Heart left ventricle (tissue), 16 donors: Measurements from ENCODE around the gene CRHR1. TPM values are rescaled to one million over a fixed set of nuclear protein-coding genes. Genes with fewer than 3 reads are reported as not detected.

ENCODE experiments used
- ATAC-seq, 4 donors: fragments of 200-7000 bp; cut with Tn5 transposase; one replicate each; pipeline ENCODE4 v1.9.1; 2020 to 2022; ENCODE audit warnings: moderate library complexity in 4 of 4, mild to moderate bottlenecking in 3 of 4, moderate number of reproducible peaks in 1 of 4
- DNase-seq, 5 donors: peaks; one replicate each; pipeline ENCODE4 v3.0.0-alpha.2; 2020
- H3K27ac ChIP-seq, 12 donors: fragments of 200-600 bp; sonication (generic) in 4 of 12; one replicate each; pipeline versions ENCODE4 v1.5.0 to v1.8.0; 2016 to 2022; ENCODE audit warnings: mild to moderate bottlenecking in 2 of 12
- H3K27me3 ChIP-seq, 9 donors: fragments of 200-600 bp; sonication (generic) in 2 of 9; one replicate each; pipeline versions ENCODE4 v1.5.1 to v1.8.0; 2016 to 2022; ENCODE audit warnings: mild to moderate bottlenecking in 3 of 9
- H3K36me3 ChIP-seq, 9 donors: fragments of 200-600 bp; sonication (generic) in 2 of 9; one replicate each; pipeline versions ENCODE4 v1.5.0 to v1.8.0; 2018 to 2022; ENCODE audit warnings: mild to moderate bottlenecking in 2 of 9
- H3K4me1 ChIP-seq, 12 donors: fragments of 200-600 bp; sonication (generic) in 4 of 12; one replicate each; pipeline versions ENCODE4 v1.5.0 to v1.8.0; 2016 to 2022; ENCODE audit warnings: mild to moderate bottlenecking in 3 of 12
- H3K4me3 ChIP-seq, 12 donors: fragments of 200-600 bp; sonication (generic) in 4 of 12; one replicate each; pipeline versions ENCODE4 v1.5.0 to v1.8.0; 2017 to 2022; ENCODE audit warnings: mild to moderate bottlenecking in 9 of 12, moderate library complexity in 4 of 12
- H3K9me3 ChIP-seq, 12 donors: fragments of 200-600 bp; sonication (generic) in 4 of 12; one replicate each; pipeline versions ENCODE4 v1.5.0 to v1.8.0; 2016 to 2022; ENCODE audit warnings: mild to moderate bottlenecking in 1 of 12
- POLR2A ChIP-seq, 2 donors: fragments of 450-650 bp; IDR thresholded peaks; one replicate each; pipeline ENCODE4 v1.6.1; 2017; ENCODE audit warnings: antibody characterized with exemption in 2 of 2, mild to moderate bottlenecking in 2 of 2, moderate library complexity in 2 of 2
- whole genome bisulfite sequencing, 4 donors: extraction: QIAGEN DNeasy Blood & Tissue Kit in 2 of 4; methylation state at CpG; one replicate each; pipeline versions ENCODE4 v1.1.5 to v1.1.7; 2013 to 2018; 5-methylcytosine and 5-hydroxymethylcytosine counted together
- intact Hi-C, 10 donors: fragments of 100-400 bp; cut with DNase I; formaldehyde crosslinking; loops; one replicate each; pipeline versions ENCODE4 v1.11.1 to v1.14.2; 2022
- polyA plus RNA-seq, 2 donors: library from polyadenylated mRNA; stranded (reverse); fragments of 200-250 nt; gene quantifications; one replicate each; pipeline ENCODE4 v1.2.3, GENCODE V29; 2013
- total RNA-seq, 9 donors: library from RNA; depleted of rRNA in 2 of 9; stranded (reverse); fragments of >200 nt in 2 of 9; fragmentation: NEBNext Ultra II Directional in 3 of 9; extraction: Animal tissue kit (Norgen Biotek cat#: 25700) in 3 of 9; gene quantifications; one replicate each; pipeline versions ENCODE4 v1.1.0 to v1.2.4, GENCODE V29; 2016 to 2023
- TF ChIP-seq, protein P1 (sequence below), 12 donors: fragments of 200-600 bp; sonication (generic) in 4 of 12; IDR thresholded peaks; one replicate each; pipeline versions ENCODE4 v1.5.0 to v1.8.0; 2018 to 2022; ENCODE audit warnings: antibody characterized with exemption in 12 of 12, mild to moderate bottlenecking in 5 of 12
- donor health status: ischemic (EF 13 %, LVEDD 7.1; RV severe dilation, severe dysfunction).
- donor health status: healthy with polysubstance abuse.
- donor health status: DM: no; HTN: yes; CAD: no.
- donor health status: DM: no; HTN: no; CAD: no.
- donor health status: ischemic (EF 25% LVEDD 6.9; RV normal size, moderate dysfunction).
- donor health status: ischemic (EF 25% LVEDD 5.7; RV mildly dilated, moderate dysfunction).
- donor health status: healthy.
- donor health status: DM: yes; HTN: yes; CAD: no.
- donor health status: ischemic (EF 35%, LVEDD 5.7; RV mildly dilated, moderate dysfunction).
- donor health status: nonischemic (EF 11% LVEDD 7.7; RV severe dilation, severe dysfunction).
- donor health status: DM: yes; HTN: yes; CAD: no.
- donor health status: PGD.
- donor health status: ischemic (EF 29% LVEDD 5.4; RV normal size, mild dysfunction).
- donor health status: nonischemic (EF 23%, LVEDD 6.1; RV moderate dilation, normal function).

The CRHR1 gene
- total and polyA plus RNA-seq, 11 donors, result 0.52 TPM; not detected in 10

DNA sequence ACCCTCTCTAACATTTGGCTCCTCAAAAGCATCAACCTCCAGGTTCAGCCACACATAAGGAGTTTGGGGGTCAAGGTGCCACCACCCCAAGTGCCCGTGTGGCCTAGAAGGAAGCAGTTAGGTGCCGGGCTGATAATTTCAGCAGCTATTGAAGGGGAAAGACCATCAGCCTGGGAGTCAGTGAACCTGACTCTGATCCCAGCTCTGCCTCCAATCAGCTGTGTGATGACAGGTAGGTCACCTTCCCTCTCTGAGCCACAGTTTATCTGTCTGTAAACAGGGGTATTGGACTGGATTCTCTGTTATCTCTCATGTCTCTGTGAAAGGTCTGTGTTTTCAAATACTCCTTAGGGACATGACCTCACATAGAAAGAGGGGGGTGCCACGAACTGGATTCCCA lies 3.9 kb downstream of the CRHR1 start:
- ATAC-seq, result no peak
- Histone ChIP-seq H3K9me3 (no peaks in the 10 kb centered on the region), H3K36me3 (no peaks in the 10 kb centered on the region), H3K4me3 (no peak overlapping the region), H3K27me3 (peaks cover 13 to 96% (median 48%) of the 10 kb centered on the region in 9 donors), H3K4me1 (peaks cover 6 to 27% (median 19%) of the 10 kb centered on the region in 12 donors), H3K27ac (no peak overlapping the region)
- no peak for DNase-seq
- intact Hi-C loops, result no loop called here
- 54 to 68% (median 61%) methylated on average over 3 of the region's 3 CpGs for WGBS, 4 donors
- TF ChIP-seq POLR2A (IDR thresholded peaks at IDR 0.05), result no peak
- TF ChIP-seq, protein P1, sequence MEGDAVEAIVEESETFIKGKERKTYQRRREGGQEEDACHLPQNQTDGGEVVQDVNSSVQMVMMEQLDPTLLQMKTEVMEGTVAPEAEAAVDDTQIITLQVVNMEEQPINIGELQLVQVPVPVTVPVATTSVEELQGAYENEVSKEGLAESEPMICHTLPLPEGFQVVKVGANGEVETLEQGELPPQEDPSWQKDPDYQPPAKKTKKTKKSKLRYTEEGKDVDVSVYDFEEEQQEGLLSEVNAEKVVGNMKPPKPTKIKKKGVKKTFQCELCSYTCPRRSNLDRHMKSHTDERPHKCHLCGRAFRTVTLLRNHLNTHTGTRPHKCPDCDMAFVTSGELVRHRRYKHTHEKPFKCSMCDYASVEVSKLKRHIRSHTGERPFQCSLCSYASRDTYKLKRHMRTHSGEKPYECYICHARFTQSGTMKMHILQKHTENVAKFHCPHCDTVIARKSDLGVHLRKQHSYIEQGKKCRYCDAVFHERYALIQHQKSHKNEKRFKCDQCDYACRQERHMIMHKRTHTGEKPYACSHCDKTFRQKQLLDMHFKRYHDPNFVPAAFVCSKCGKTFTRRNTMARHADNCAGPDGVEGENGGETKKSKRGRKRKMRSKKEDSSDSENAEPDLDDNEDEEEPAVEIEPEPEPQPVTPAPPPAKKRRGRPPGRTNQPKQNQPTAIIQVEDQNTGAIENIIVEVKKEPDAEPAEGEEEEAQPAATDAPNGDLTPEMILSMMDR (IDR thresholded peaks at IDR 0.05), result no peak

DNA sequence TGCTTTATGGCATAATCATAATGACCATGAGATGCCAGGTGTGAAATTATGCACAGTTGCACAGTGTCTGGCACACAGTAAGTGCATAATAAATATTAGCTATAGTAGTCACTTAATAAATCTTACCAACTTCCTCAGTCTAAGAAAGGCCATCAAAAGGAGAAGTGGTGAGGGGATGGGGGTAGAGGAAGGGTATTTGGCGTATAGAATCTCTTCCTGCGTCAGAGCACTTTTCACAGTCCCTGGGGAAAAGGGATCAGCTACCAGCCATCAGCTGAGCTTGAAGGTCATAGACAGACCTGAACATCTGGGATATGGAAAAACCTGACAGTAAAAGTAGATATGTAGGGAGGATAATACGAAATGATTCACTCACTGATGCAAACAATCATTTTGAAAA lies 5.8 kb downstream of the CRHR1 start:
- H3K27me3 ChIP-seq, result peaks cover 5 to 97% (median 32%) of the 10 kb centered on the region in 9 donors
- H3K27ac ChIP-seq, result no peak overlapping the region
- TF ChIP-seq, protein P1 (IDR thresholded peaks at IDR 0.05), result no peak
- TF ChIP-seq POLR2A (IDR thresholded peaks at IDR 0.05), result no peak
- ATAC-seq (no peak), DNase-seq (no peak)
- no peaks in the 10 kb centered on the region for H3K9me3 ChIP-seq
- H3K4me1 ChIP-seq, result peaks cover 0 to 9% (median 6%) of the 10 kb centered on the region in 12 donors
- H3K36me3 ChIP-seq, result no peaks in the 10 kb centered on the region
- intact Hi-C loops, result no loop called here
- WGBS, 4 donors, result 44 to 65% (median 55%) methylated on average over 3 of the region's 3 CpGs
- H3K4me3 ChIP-seq, result no peak overlapping the region

DNA sequence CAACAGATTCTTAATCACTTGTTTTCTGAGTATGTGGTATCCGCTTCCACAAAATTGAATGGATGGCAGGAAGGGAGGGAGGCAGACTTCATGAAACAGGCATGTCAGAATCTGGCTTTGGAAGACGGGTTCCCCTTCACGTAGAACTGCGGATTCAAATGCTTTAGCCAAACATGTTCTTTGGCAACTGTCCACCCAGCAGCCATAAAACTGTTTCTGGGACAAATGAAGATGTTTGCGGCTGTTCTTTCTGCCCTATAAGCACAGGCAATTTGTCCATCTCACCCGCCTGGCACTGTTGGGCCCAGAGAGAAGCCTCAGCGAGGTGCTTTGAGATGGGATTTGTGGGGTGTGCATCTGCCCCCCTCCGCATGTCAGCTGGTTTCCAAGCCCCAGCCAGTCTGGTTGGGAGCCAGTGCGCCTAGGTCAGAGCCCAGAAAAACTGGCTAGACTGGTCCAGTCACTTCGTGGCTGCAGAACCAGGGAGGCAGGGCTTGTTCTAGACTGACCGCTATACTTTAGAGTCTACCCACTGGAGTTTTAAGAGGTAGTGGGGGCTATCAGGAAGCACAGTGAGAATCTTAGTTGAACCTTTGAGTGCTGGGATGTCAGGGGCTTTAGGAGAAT lies 6.3 kb downstream of the CRHR1 start:
- no peak for TF ChIP-seq POLR2A (IDR thresholded peaks at IDR 0.05)
- TF ChIP-seq, protein P1 (IDR thresholded peaks at IDR 0.05), result no peak
- WGBS, 4 donors, result 53 to 61% (median 60%) methylated on average over 10 to 11 of the region's 11 CpGs
- ATAC-seq, result no peak
- peaks cover 0 to 3% (median under 1%) of the 10 kb centered on the region in 12 donors for H3K4me1 ChIP-seq
- no peaks in the 10 kb centered on the region for H3K9me3 ChIP-seq
- H3K27ac ChIP-seq, result no peak overlapping the region
- no peak overlapping the region for H3K4me3 ChIP-seq
- DNase-seq, result no peak
- H3K27me3 ChIP-seq, result peaks cover 8 to 96% (median 31%) of the 10 kb centered on the region in 9 donors
- no peaks in the 10 kb centered on the region for H3K36me3 ChIP-seq
- intact Hi-C loops, result no loop called here

DNA sequence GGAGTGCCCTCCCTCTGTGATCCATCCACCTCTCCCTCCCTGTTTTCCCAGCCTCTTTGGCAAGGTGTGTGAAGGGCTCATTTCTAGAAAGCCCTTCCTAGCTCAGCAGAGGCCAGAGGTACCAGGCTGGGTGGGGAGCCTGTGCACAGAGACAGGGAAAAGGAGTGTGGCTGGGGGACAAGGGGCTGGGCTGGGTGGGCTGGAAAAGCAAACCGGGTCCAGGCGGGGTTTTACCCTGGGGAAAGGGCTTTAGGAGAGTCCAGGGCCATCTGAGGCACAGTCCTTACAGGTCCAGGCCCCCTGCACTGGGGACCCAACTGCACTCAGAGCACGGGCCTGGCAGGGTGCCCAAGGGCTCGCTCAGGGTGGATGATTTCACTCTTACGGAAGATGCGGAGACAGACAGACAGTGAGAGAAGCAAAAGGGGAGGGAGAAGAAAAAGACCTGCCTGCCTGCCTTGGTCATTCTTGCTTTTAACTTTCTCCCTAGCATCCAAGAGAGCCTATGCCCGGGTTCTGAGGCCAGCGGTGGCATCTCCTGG lies 7.0 kb downstream of the CRHR1 start:
- H3K27ac ChIP-seq, result no peak overlapping the region
- intact Hi-C loops, result no loop called here
- no peak for TF ChIP-seq POLR2A (IDR thresholded peaks at IDR 0.05)
- TF ChIP-seq, protein P1 (IDR thresholded peaks at IDR 0.05), result no peak
- H3K4me3 ChIP-seq, result no peak overlapping the region
- 23 to 44% (median 39%) methylated on average over 7 to 8 of the region's 8 CpGs for WGBS, 4 donors
- no peaks in the 10 kb centered on the region for H3K4me1 ChIP-seq
- no peaks in the 10 kb centered on the region for H3K9me3 ChIP-seq
- ATAC-seq, result no peak
- no peaks in the 10 kb centered on the region for H3K36me3 ChIP-seq
- no peak for DNase-seq
- H3K27me3 ChIP-seq, result peaks cover 8 to 95% (median 31%) of the 10 kb centered on the region in 9 donors
